Fibroblast of lung (primary cell): ENCODE data around the gene SLC13A5.

Experiments used
- EZH2 ChIP-seq: IDR thresholded peaks from 2 replicates; pipeline ENCODE4 v1.5.1; 2012; ENCODE audit warnings: low read length, control low read depth, mild to moderate bottlenecking; ENCODE audit errors: missing control alignments
- TF ChIP-seq, protein P1 (sequence below), 2 donors: IDR thresholded peaks in 1 of 2; conservative IDR thresholded peaks in 1 of 2; 1 replicate in 1 of 2; 2 replicates in 1 of 2; pipeline ENCODE4 v1.5.1; 2011 to 2012; ENCODE audit warnings: low read length in 2 of 2, control low read depth in 1 of 2, inconsistent platforms in 1 of 2, low read depth in 1 of 2, mild to moderate bottlenecking in 1 of 2

DNA sequence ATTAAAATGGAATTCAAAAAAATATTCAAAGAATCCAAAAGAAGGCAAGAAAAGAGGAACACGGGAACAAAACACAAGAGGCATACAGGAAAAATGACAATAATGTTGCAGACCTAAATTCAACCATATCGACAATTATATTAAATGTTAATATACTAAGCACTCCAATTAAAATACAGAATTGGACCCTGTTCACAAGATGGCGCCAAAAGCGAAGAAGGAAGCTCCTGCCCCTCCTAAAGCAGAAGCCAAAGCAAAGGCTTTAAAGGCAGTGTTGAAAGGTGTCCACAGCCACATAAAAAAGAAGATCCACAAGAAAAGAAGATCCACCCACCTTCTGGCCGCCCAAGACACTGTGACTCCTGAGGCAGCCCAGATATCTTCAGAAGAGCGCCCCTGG lies 36.4 kb upstream of the SLC13A5 start:
- TF ChIP-seq, protein P1, sequence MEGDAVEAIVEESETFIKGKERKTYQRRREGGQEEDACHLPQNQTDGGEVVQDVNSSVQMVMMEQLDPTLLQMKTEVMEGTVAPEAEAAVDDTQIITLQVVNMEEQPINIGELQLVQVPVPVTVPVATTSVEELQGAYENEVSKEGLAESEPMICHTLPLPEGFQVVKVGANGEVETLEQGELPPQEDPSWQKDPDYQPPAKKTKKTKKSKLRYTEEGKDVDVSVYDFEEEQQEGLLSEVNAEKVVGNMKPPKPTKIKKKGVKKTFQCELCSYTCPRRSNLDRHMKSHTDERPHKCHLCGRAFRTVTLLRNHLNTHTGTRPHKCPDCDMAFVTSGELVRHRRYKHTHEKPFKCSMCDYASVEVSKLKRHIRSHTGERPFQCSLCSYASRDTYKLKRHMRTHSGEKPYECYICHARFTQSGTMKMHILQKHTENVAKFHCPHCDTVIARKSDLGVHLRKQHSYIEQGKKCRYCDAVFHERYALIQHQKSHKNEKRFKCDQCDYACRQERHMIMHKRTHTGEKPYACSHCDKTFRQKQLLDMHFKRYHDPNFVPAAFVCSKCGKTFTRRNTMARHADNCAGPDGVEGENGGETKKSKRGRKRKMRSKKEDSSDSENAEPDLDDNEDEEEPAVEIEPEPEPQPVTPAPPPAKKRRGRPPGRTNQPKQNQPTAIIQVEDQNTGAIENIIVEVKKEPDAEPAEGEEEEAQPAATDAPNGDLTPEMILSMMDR (conservative IDR thresholded peaks at IDR 0.05 in 1 of 2, IDR thresholded peaks at IDR 0.05 in 1 of 2; ENCODE audit: low read depth in 1 of 2, low read length in 2 of 2) = no peak
- TF ChIP-seq EZH2 = no peak
